GM23248 (cell line): Measurements from ENCODE around the gene P2RY12. TPM values are rescaled to one million over a fixed set of nuclear protein-coding genes. Genes with fewer than 3 reads are reported as not detected.

Source experiments
- DNase-seq: peaks from one replicate; pipeline ENCODE4 v3.0.0-alpha.2; 2015
- H2AFZ ChIP-seq: fragments of 200-600 bp; sonication (generic); 2 replicates; pipeline ENCODE4 v1.6.1; 2016; ENCODE audit warnings: antibody characterized with exemption
- H3F3A ChIP-seq: fragments of 200-600 bp; sonication (generic); 2 replicates; pipeline ENCODE4 v1.6.1; 2016; ENCODE audit warnings: mild to moderate bottlenecking, antibody characterized with exemption, mixed run types; ENCODE audit not compliant: insufficient read depth
- H3K27ac ChIP-seq: fragments of 200-600 bp; sonication (generic); 2 replicates; pipeline ENCODE4 v1.5.1; 2016; ENCODE audit warnings: mild to moderate bottlenecking
- H3K27me3 ChIP-seq: fragments of 200-600 bp; sonication (generic); replicated peaks from 2 replicates; pipeline ENCODE4 v1.6.1; 2016; ENCODE audit warnings: mild to moderate bottlenecking; ENCODE audit not compliant: insufficient read depth
- H3K36me3 ChIP-seq: fragments of 200-600 bp; sonication (generic); 2 replicates; pipeline ENCODE4 v1.6.1; 2016; ENCODE audit warnings: low read depth, mild to moderate bottlenecking
- H3K4me1 ChIP-seq: fragments of 200-600 bp; sonication (generic); 2 replicates; pipeline ENCODE4 v1.6.1; 2016; ENCODE audit warnings: mild to moderate bottlenecking; ENCODE audit not compliant: insufficient read depth
- H3K4me2 ChIP-seq: fragments of 200-600 bp; sonication (generic); one replicate; pipeline ENCODE4 v1.6.1; 2016; ENCODE audit warnings: mild to moderate bottlenecking; ENCODE audit not compliant: unreplicated experiment
- H3K4me3 ChIP-seq: fragments of 200-600 bp; sonication (generic); 2 replicates; pipeline ENCODE4 v1.5.1; 2016; ENCODE audit warnings: mild to moderate bottlenecking
- H3K79me2 ChIP-seq: fragments of 200-600 bp; sonication (generic); 2 replicates; pipeline ENCODE4 v1.6.1; 2016; ENCODE audit warnings: mild to moderate bottlenecking; ENCODE audit not compliant: insufficient read depth
- H3K9ac ChIP-seq: fragments of 200-600 bp; sonication (generic); 2 replicates; pipeline ENCODE4 v1.6.1; 2016; ENCODE audit warnings: mild to moderate bottlenecking
- H3K9me2 ChIP-seq: fragments of 200-600 bp; sonication (generic); 2 replicates; pipeline ENCODE4 v1.6.1; 2016; ENCODE audit warnings: mixed run types, mild to moderate bottlenecking, moderate library complexity; ENCODE audit not compliant: insufficient read depth
- H3K9me3 ChIP-seq: fragments of 200-600 bp; sonication (generic); one replicate; pipeline ENCODE4 v1.6.1; 2017; ENCODE audit warnings: low read depth
- H4K20me1 ChIP-seq: fragments of 200-600 bp; sonication (generic); 2 replicates; pipeline ENCODE4 v1.6.0; 2016; ENCODE audit not compliant: insufficient read depth
- EZH2 ChIP-seq: fragments of 200-600 bp; sonication (generic); IDR thresholded peaks from 2 replicates; pipeline ENCODE4 v1.6.1; 2018; ENCODE audit warnings: antibody characterized with exemption, mild to moderate bottlenecking; ENCODE audit not compliant: insufficient read depth, poor library complexity, severe bottlenecking
- EZH2phosphoT487 ChIP-seq: fragments of 200-600 bp; sonication (generic); IDR thresholded peaks from 2 replicates; pipeline ENCODE4 v1.6.1; 2018; ENCODE audit warnings: antibody characterized with exemption, moderate library complexity, mild to moderate bottlenecking, low read depth; ENCODE audit not compliant: insufficient read depth
- WGBS, 2 experiments: methylation state at CpG; one replicate each; pipeline ENCODE4 v1.1.6; 2015 to 2017; ENCODE audit warnings: low lambda C conversion rate in 2 of 2, low coverage in 1 of 2; ENCODE audit errors: missing lambda C conversion rate in 2 of 2; 5-methylcytosine and 5-hydroxymethylcytosine counted together
- in situ Hi-C: fragments of 300-500 bp; cut with MboI; formaldehyde crosslinking; loops from 2 replicates; pipeline ENCODE4 v1.15.0; 2020
- polyA plus RNA-seq: library from polyadenylated mRNA; unstranded; fragments of >200 nt; fragmentation: Nextera tagmentation; extraction: Ambion mirVana; gene quantifications from 2 replicates; pipeline ENCODE4 v1.2.1, GENCODE V29; 2016
- total RNA-seq: library from RNA; depleted of rRNA; stranded (reverse); fragments of >200 nt; shearing (Covaris generic); gene quantifications from 2 replicates; pipeline ENCODE4 v1.2.3, GENCODE V29; 2014; rRNA removed

The P2RY12 gene
- total and polyA plus RNA-seq, 2 experiments from 2014 or later = not detected

DNA sequence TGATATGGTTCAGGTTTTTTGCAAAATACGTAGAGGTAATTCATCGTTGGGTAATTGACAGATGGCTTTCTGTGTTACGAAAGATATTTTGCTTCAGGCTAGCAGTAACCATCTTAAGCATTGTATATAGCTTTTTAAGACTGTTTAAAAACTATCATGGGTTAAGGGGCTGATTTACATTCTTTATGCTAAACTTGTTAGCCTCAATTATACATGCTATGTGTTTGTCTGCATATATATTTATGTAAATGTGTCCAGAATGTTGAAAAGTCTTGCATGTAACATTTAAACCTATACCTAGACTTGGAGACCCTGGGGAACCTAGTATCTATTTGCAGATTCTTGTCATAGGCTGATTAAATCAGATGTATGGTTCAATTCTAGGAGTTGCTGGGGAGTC lies 95.1 kb downstream of the P2RY12 start:
- in situ Hi-C loops = no loop called here

More for the DNA sequence above, 95.1 kb downstream of the P2RY12 start:
- no peaks in the 10 kb centered on the region for H3K79me2 ChIP-seq
- no peak overlapping the region for H3K4me3 ChIP-seq
- no peaks in the 10 kb centered on the region for H3K9me3 ChIP-seq
- DNase-seq = no peak
- no peaks in the 10 kb centered on the region for H3K27me3 ChIP-seq
- no peak overlapping the region for H3K27ac ChIP-seq
- no peaks in the 10 kb centered on the region for H4K20me1 ChIP-seq
- no peaks in the 10 kb centered on the region for H3F3A ChIP-seq
- WGBS, 2 experiments = 60 to 61% methylated on average over 3 of the region's 3 CpGs
- no peaks in the 10 kb centered on the region for H3K36me3 ChIP-seq
- no peak overlapping the region for H3K4me2 ChIP-seq
- TF ChIP-seq EZH2phosphoT487 (no peak), EZH2 (no peak)
- H3K9ac ChIP-seq = no peak overlapping the region
- no peaks in the 10 kb centered on the region for H3K9me2 ChIP-seq
- no peaks in the 10 kb centered on the region for H3K4me1 ChIP-seq
- no peak overlapping the region for H2AFZ ChIP-seq

Other genes with a start within 250 kb of the P2RY12 start
- not detected in 2 replicates for gene GPR171, start 181.5 kb downstream of the P2RY12 start, total RNA-seq
- not detected in 2 replicates for gene GPR171, start 181.5 kb downstream of the P2RY12 start, polyA plus RNA-seq
- not detected in 2 replicates for gene P2RY14, start 106.2 kb downstream of the P2RY12 start, total RNA-seq
- gene P2RY14, start 106.2 kb downstream of the P2RY12 start, polyA plus RNA-seq = not detected in 2 replicates
- 0.22 TPM in 1 of 2 replicates, not detected in the other for gene GPR87, start 67.9 kb downstream of the P2RY12 start, total RNA-seq
- not detected in 2 replicates for gene GPR87, start 67.9 kb downstream of the P2RY12 start, polyA plus RNA-seq
- gene P2RY13, start 55.2 kb downstream of the P2RY12 start, total RNA-seq = not detected in 2 replicates
- not detected in 2 replicates for gene P2RY13, start 55.2 kb downstream of the P2RY12 start, polyA plus RNA-seq
- gene IGSF10, start 76.3 kb upstream of the P2RY12 start, total RNA-seq = not detected in 2 replicates
- gene IGSF10, start 76.3 kb upstream of the P2RY12 start, polyA plus RNA-seq = 0.09 and 0.19 TPM in 2 replicates